HCT116 (cell line): ENCODE results near the gene RXRA.

ENCODE experiments used
- EZH2phosphoT487 ChIP-seq: fragments of 200-600 bp; IDR thresholded peaks from 2 replicates; pipeline ENCODE4 v1.6.1; 2018; ENCODE audit warnings: antibody characterized with exemption, borderline replicate concordance
- POLR2A ChIP-seq: IDR thresholded peaks from 2 replicates; pipeline ENCODE4 v1.7.0; 2011; ENCODE audit warnings: borderline replicate concordance; ENCODE audit not compliant: insufficient read depth, insufficient read length; ENCODE audit errors: extremely low read depth
- POLR2AphosphoS5 ChIP-seq: IDR thresholded peaks from 2 replicates; pipeline ENCODE4 v1.6.1; 2011; ENCODE audit warnings: mild to moderate bottlenecking, low read depth, low read length, moderate library complexity
- TF ChIP-seq, protein P1 (sequence below), 3 experiments: fragments of 200-600 bp in 1 of 3; sonication (generic) in 1 of 3; IDR thresholded peaks in 2 of 3; conservative IDR thresholded peaks in 1 of 3; 2 replicates each; pipeline ENCODE4 v1.5.1; 2012 to 2017; ENCODE audit warnings: low read depth in 2 of 3, low read length in 2 of 3, antibody characterized with exemption in 1 of 3, borderline replicate concordance in 1 of 3, control low read depth in 1 of 3, mild to moderate bottlenecking in 1 of 3, mixed read lengths in 1 of 3, mixed run types in 1 of 3, moderate library complexity in 1 of 3; ENCODE audit not compliant: insufficient read depth in 1 of 3

DNA sequence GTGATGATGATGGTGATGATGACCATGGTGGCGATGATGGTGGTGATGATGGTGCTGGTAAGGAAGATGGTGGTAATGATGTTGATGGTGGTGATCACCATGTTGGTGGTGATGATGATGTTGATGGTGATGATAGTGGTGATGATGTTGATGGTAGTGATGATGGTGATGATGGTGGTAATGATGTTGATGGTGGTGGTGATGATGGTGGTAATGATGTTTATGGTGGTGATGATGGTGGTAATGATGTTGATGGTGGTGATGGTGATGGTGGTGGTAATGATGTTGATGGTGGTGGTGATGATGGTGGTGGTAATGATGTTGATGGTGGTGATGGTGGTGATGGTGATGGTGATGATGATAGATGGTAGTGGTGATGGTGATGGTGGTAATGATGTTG, 20.7 kb upstream of the RXRA start:
- TF ChIP-seq, protein P1, sequence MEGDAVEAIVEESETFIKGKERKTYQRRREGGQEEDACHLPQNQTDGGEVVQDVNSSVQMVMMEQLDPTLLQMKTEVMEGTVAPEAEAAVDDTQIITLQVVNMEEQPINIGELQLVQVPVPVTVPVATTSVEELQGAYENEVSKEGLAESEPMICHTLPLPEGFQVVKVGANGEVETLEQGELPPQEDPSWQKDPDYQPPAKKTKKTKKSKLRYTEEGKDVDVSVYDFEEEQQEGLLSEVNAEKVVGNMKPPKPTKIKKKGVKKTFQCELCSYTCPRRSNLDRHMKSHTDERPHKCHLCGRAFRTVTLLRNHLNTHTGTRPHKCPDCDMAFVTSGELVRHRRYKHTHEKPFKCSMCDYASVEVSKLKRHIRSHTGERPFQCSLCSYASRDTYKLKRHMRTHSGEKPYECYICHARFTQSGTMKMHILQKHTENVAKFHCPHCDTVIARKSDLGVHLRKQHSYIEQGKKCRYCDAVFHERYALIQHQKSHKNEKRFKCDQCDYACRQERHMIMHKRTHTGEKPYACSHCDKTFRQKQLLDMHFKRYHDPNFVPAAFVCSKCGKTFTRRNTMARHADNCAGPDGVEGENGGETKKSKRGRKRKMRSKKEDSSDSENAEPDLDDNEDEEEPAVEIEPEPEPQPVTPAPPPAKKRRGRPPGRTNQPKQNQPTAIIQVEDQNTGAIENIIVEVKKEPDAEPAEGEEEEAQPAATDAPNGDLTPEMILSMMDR (IDR thresholded peaks at IDR 0.05 in 2 of 3, conservative IDR thresholded peaks at IDR 0.05 in 1 of 3; ENCODE audit: borderline replicate concordance in 1 of 3, insufficient read depth in 1 of 3, low read depth in 2 of 3, low read length in 2 of 3) = no peak
- TF ChIP-seq EZH2phosphoT487 = no peak
- no peak for TF ChIP-seq POLR2A
- TF ChIP-seq POLR2AphosphoS5 = no peak
